Small intestine (tissue), 7 donors: ENCODE measurements around the gene EAF1. TPM values are rescaled to one million over a fixed set of nuclear protein-coding genes. Genes with fewer than 3 reads are reported as not detected.

Experiments used
- DNase-seq, 2 donors: peaks; one replicate each; pipeline versions ENCODE4 v3.0.0 to v3.0.0-alpha.2; 2013
- FAIRE-seq: peaks from 2 replicates; lab custom pipeline; 2012; peaks lifted over from hg19 to GRCh38; lab: Jason Lieb, UNC
- H3K27ac ChIP-seq, 3 donors: one replicate each; pipeline ENCODE4 v1.5.1; 2013; ENCODE audit warnings: low read length in 2 of 3, mild to moderate bottlenecking in 2 of 3, control low read depth in 1 of 3, inconsistent platforms in 1 of 3, low read depth in 1 of 3, moderate library complexity in 1 of 3
- H3K27me3 ChIP-seq, 3 donors: one replicate each; pipeline ENCODE4 v1.6.1; 2013; ENCODE audit warnings: low read length in 3 of 3, inconsistent platforms in 1 of 3; ENCODE audit not compliant: control insufficient read depth in 3 of 3, insufficient read depth in 3 of 3
- H3K36me3 ChIP-seq, 3 donors: one replicate each; pipeline ENCODE4 v1.6.1; 2013; ENCODE audit warnings: low read length in 3 of 3, inconsistent platforms in 1 of 3, low read depth in 1 of 3, mild to moderate bottlenecking in 1 of 3, moderate library complexity in 1 of 3; ENCODE audit not compliant: control insufficient read depth in 3 of 3, insufficient read depth in 2 of 3
- H3K4me1 ChIP-seq, 3 donors: one replicate each; pipeline ENCODE4 v1.6.1; 2013; ENCODE audit warnings: low read length in 2 of 3, inconsistent platforms in 1 of 3, low read depth in 1 of 3, mild to moderate bottlenecking in 1 of 3, moderate library complexity in 1 of 3; ENCODE audit not compliant: control insufficient read depth in 3 of 3, insufficient read depth in 2 of 3
- H3K4me3 ChIP-seq, 3 donors: one replicate each; pipeline ENCODE4 v1.5.1; 2013; ENCODE audit warnings: low read length in 3 of 3, control low read depth in 1 of 3, inconsistent platforms in 1 of 3, low read depth in 1 of 3, mild to moderate bottlenecking in 1 of 3, moderate library complexity in 1 of 3
- H3K9me3 ChIP-seq, 2 donors: one replicate each; pipeline ENCODE4 v1.6.1; 2013; ENCODE audit warnings: low read depth in 1 of 2, low read length in 1 of 2; ENCODE audit not compliant: control insufficient read depth in 2 of 2, insufficient read depth in 1 of 2
- WGBS, 3 donors: extraction: QIAGEN DNeasy Blood & Tissue Kit; methylation state at CpG; one replicate each; pipeline ENCODE4 v1.1.7; 2013; 5-methylcytosine and 5-hydroxymethylcytosine counted together
- polyA plus RNA-seq, 4 donors: library from polyadenylated mRNA; stranded (reverse) in 3 of 4; unstranded in 1 of 4; fragments of 200-250 nt in 3 of 4; fragments of 120-200 nt in 1 of 4; gene quantifications; one replicate each; pipeline versions ENCODE4 v1.2.1 to v1.2.3, GENCODE V29; 2013
- donor health status: healthy with polysubstance abuse.
- donor health status: control.
- donor health status: control.
- donor health status: Bipolar disorder and iron deficiency.
- donor health status: healthy.

EAF1 gene
- polyA plus RNA-seq, 4 donors, result 5.9 to 19.8 (median 9.6) TPM

GRCh38 chr3:15433531-15433930 lies 6.1 kb downstream of the EAF1 start:
- no peaks in the 10 kb centered on the region for H3K27me3 ChIP-seq
- FAIRE-seq (no peak), DNase-seq (no peak)
- peaks cover 27 to 34% (median 32%) of the 10 kb centered on the region in 3 donors for H3K36me3 ChIP-seq
- peaks cover 0 to 8% (median 7%) of the 10 kb centered on the region in 3 donors for H3K4me1 ChIP-seq
- H3K27ac ChIP-seq, result no peak overlapping the region
- WGBS, 3 donors, result 96 to 100% (median 99%) methylated on average over 1 of the region's 1 CpG
- H3K9me3 ChIP-seq, result no peaks in the 10 kb centered on the region
- H3K4me3 ChIP-seq, result no peak overlapping the region

- DNase-seq (no peak), FAIRE-seq (no peak)
- Histone ChIP-seq H3K9me3 (no peaks in the 10 kb centered on the region), H3K4me3 (no peak overlapping the region), H3K36me3 (peaks cover 29 to 37% (median 35%) of the 10 kb centered on the region in 3 donors), H3K4me1 (no peaks in the 10 kb centered on the region), H3K27me3 (no peaks in the 10 kb centered on the region), H3K27ac (no peak overlapping the region)
- whole genome bisulfite sequencing, 3 donors, result 93 to 96% (median 95%) methylated on average over 4 of the region's 4 CpGs
Observed at GRCh38 chr3:15434756-15435155, 7.4 kb downstream of the EAF1 start.

- Histone ChIP-seq H3K4me3 (no peak overlapping the region), H3K27ac (no peak overlapping the region), H3K9me3 (no peaks in the 10 kb centered on the region), H3K4me1 (no peaks in the 10 kb centered on the region), H3K36me3 (peaks cover 29 to 42% (median 35%) of the 10 kb centered on the region in 3 donors), H3K27me3 (no peaks in the 10 kb centered on the region)
- DNase-seq (no peak), FAIRE-seq (no peak)
- 95 to 96% (median 96%) methylated on average over 6 of the region's 6 CpGs for WGBS, 3 donors
Observed at GRCh38 chr3:15436246-15436645, 8.8 kb downstream of the EAF1 start.

- DNase-seq, result no peak
- Histone ChIP-seq H3K4me3 (no peak overlapping the region), H3K4me1 (no peaks in the 10 kb centered on the region), H3K27ac (no peak overlapping the region), H3K27me3 (no peaks in the 10 kb centered on the region), H3K36me3 (peaks cover 26 to 50% (median 35%) of the 10 kb centered on the region in 3 donors), H3K9me3 (no peaks in the 10 kb centered on the region)
- FAIRE-seq, result no peak
- WGBS, 3 donors, result 89 to 96% (median 91%) methylated on average over 4 of the region's 4 CpGs
Observed at GRCh38 chr3:15438983-15439382, 11.6 kb downstream of the EAF1 start.

GRCh38 chr3:15439476-15439875 lies 12.1 kb downstream of the EAF1 start:
- Histone ChIP-seq H3K27ac (no peak overlapping the region), H3K4me3 (no peak overlapping the region), H3K9me3 (no peaks in the 10 kb centered on the region), H3K27me3 (no peaks in the 10 kb centered on the region), H3K4me1 (no peaks in the 10 kb centered on the region), H3K36me3 (peaks cover 23 to 50% (median 31%) of the 10 kb centered on the region in 3 donors)
- FAIRE-seq, result no peak
- no peak for DNase-seq

- 77 to 92% (median 77%) methylated on average over 4 of the region's 4 CpGs for WGBS, 3 donors
- H3K27me3 ChIP-seq, result no peaks in the 10 kb centered on the region
- DNase-seq (no peak), FAIRE-seq (no peak)
- H3K4me1 ChIP-seq, result no peaks in the 10 kb centered on the region
- H3K27ac ChIP-seq, result no peak overlapping the region
- no peak overlapping the region for H3K4me3 ChIP-seq
- H3K36me3 ChIP-seq, result peaks cover 16 to 51% (median 26%) of the 10 kb centered on the region in 3 donors
- H3K9me3 ChIP-seq, result no peaks in the 10 kb centered on the region
Observed at GRCh38 chr3:15440891-15441290, 13.5 kb downstream of the EAF1 start.

- FAIRE-seq, result no peak
- no peaks in the 10 kb centered on the region for H3K27me3 ChIP-seq
- no peaks in the 10 kb centered on the region for H3K9me3 ChIP-seq
- no peak overlapping the region for H3K4me3 ChIP-seq
- no peak for DNase-seq
- H3K4me1 ChIP-seq, result no peaks in the 10 kb centered on the region
- 83 to 87% (median 87%) methylated on average over 4 of the region's 4 CpGs for WGBS, 3 donors
- H3K27ac ChIP-seq, result no peak overlapping the region
- peaks cover 4 to 32% (median 7%) of the 10 kb centered on the region in 3 donors for H3K36me3 ChIP-seq
Observed at GRCh38 chr3:15443826-15444524, 16.6 kb downstream of the EAF1 start.

GRCh38 chr3:15449489-15450224 lies 22.3 kb downstream of the EAF1 start:
- FAIRE-seq (no peak), DNase-seq (no peak)
- H3K4me1 ChIP-seq, result no peaks in the 10 kb centered on the region
- H3K27me3 ChIP-seq, result no peaks in the 10 kb centered on the region
- H3K4me3 ChIP-seq, result no peak overlapping the region
- WGBS, 3 donors, result 84 to 89% (median 87%) methylated on average over 3 of the region's 3 CpGs
- no peak overlapping the region for H3K27ac ChIP-seq
- H3K9me3 ChIP-seq, result no peaks in the 10 kb centered on the region
- H3K36me3 ChIP-seq, result peaks cover 0 to 24% (median 0%) of the 10 kb centered on the region in 3 donors
